Chondrocyte (in vitro differentiated cells): ENCODE measurements around the gene NENF. TPM values are rescaled to one million over a fixed set of nuclear protein-coding genes. Genes with fewer than 3 reads are reported as not detected.

Experiments
- DNase-seq: peaks from one replicate; pipeline ENCODE4 v3.0.0; 2021; ENCODE audit warnings: mixed read lengths, low spot score
- H3K27ac Mint-ChIP-seq: one replicate; pipeline ENCODE4 v1.8.0; 2021; ENCODE audit warnings: mild to moderate bottlenecking, moderate library complexity, mixed read lengths; ENCODE audit not compliant: unreplicated experiment
- H3K27me3 Mint-ChIP-seq: 2 replicates; pipeline ENCODE4 v1.8.0; 2021; ENCODE audit warnings: low read depth, mixed read lengths
- H3K36me3 Mint-ChIP-seq: 2 replicates; pipeline ENCODE4 v1.8.0; 2021; ENCODE audit warnings: low read depth, mixed read lengths
- H3K4me1 Mint-ChIP-seq: 2 replicates; pipeline ENCODE4 v1.8.0; 2021; ENCODE audit warnings: low read depth, mild to moderate bottlenecking, mixed read lengths
- H3K4me3 Mint-ChIP-seq: one replicate; pipeline ENCODE4 v1.8.0; 2021; ENCODE audit warnings: mild to moderate bottlenecking, moderate library complexity, mixed read lengths; ENCODE audit not compliant: unreplicated experiment
- H3K9me3 Mint-ChIP-seq: 2 replicates; pipeline ENCODE4 v1.8.0; 2021; ENCODE audit warnings: low read depth, mixed read lengths
- total RNA-seq: library from RNA; stranded (reverse); gene quantifications from 3 replicates; pipeline ENCODE4 v1.2.1, GENCODE V29; 2021
- TF ChIP-seq, protein P1 (sequence below): fragments of 200-600 bp; sonication (generic); IDR thresholded peaks from 2 replicates; pipeline ENCODE4 v1.5.0; 2021; ENCODE audit warnings: antibody characterized with exemption, mild to moderate bottlenecking, moderate library complexity

The NENF gene
- total RNA-seq, 1 donor from 2014 or later, result 48.6 TPM

DNA sequence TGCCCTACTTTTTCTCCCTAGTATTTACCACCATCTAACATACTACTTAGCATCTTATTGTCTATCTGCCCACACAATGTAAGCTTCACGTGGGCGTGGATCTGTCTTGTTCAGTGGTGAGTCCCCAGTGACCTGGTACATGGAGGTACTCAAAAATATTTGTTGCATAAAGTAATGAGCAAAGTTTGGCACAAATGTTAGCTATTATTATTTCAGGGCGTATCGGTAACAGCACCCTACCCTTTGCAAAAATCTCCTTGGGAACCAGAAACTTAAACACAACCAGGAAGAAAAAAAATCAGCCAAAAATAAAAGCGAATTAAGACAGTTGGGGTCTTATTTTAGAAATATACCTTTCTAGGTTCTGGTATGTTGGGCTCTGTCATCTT, 454 bp upstream of the NENF start:
- H3K27me3 Mint-ChIP-seq, result no peaks in the 10 kb centered on the region
- TF ChIP-seq, protein P1, sequence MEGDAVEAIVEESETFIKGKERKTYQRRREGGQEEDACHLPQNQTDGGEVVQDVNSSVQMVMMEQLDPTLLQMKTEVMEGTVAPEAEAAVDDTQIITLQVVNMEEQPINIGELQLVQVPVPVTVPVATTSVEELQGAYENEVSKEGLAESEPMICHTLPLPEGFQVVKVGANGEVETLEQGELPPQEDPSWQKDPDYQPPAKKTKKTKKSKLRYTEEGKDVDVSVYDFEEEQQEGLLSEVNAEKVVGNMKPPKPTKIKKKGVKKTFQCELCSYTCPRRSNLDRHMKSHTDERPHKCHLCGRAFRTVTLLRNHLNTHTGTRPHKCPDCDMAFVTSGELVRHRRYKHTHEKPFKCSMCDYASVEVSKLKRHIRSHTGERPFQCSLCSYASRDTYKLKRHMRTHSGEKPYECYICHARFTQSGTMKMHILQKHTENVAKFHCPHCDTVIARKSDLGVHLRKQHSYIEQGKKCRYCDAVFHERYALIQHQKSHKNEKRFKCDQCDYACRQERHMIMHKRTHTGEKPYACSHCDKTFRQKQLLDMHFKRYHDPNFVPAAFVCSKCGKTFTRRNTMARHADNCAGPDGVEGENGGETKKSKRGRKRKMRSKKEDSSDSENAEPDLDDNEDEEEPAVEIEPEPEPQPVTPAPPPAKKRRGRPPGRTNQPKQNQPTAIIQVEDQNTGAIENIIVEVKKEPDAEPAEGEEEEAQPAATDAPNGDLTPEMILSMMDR, result no peak
- no peak for DNase-seq
- no peaks in the 10 kb centered on the region for H3K36me3 Mint-ChIP-seq
- H3K9me3 Mint-ChIP-seq, result no peaks in the 10 kb centered on the region
- peaks cover 22% of the 10 kb centered on the region for H3K4me1 Mint-ChIP-seq
- peak overlapping the region; percentile 1 for H3K27ac Mint-ChIP-seq
- H3K4me3 Mint-ChIP-seq, result peak overlapping the region; percentile 71

DNA sequence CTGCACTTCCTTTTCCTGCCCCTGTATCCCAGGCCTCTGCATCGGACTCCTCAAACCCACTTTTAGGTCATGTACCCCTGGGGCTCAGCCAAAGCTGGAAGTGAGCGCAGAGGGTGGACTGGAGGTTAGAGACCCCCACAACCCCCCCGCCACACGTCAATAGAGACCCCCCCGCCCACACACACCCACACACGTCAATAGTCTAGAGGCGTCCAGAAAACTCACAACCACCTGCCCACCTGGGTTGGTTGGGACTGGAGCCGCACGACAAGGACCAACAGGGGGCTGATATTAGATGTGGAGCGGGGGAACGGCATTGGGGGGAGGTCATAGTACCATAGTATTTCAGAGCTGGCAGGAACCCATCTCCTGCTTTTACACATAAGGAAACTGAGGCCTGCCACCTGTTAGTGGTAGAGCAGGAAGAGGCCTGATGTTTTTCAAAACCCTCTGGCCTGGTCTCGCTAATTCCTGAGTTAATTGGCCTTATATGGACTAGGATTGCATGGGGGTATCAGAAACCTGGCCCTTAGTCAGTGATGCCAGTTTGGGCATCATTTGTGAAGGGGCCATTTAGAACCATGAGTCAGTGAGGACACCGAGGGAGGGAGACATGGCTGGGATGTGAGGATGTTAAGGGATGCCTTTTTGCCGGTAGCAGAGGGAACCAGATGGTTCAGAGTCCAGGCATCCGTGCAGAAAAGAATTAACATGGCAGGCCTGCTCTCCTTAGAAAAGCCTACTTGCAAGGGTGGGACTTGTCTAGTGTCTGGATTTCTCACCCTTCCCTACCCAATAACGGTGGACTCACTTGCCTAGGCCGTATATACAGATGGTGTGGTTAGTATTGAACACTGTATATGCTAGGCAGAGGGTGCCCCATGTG, 1.1 kb downstream of the NENF start:
- Mint-ChIP-seq H3K9me3 (no peaks in the 10 kb centered on the region), H3K4me1 (peaks cover 23% of the 10 kb centered on the region), H3K27ac (no peak overlapping the region), H3K27me3 (no peaks in the 10 kb centered on the region), H3K36me3 (no peaks in the 10 kb centered on the region), H3K4me3 (peak overlapping the region; percentile 74)
- no peak for DNase-seq
- TF ChIP-seq, protein P1, result no peak

DNA sequence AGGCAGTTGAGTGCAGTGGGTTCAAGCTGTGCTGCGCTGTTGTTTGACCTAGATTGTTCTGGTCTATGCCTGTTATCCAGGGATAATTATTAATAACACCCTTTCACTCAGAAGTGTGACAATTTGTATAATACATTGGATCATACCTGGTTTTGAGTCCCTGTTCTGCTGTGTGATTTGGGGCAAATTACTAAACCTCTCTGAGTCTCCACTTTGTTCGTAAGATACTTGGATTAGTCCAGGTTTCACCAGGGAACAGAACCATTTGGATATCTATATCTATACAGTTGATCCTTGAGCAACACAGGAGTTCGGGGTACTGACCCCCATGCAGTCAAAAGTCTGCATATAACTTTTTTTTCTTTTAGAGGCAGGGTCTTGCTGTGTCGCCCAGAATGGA, 2.3 kb downstream of the NENF start:
- Mint-ChIP-seq H3K4me3 (no peak overlapping the region), H3K9me3 (no peaks in the 10 kb centered on the region), H3K27ac (no peak overlapping the region), H3K36me3 (no peaks in the 10 kb centered on the region), H3K4me1 (peaks cover 26% of the 10 kb centered on the region), H3K27me3 (no peaks in the 10 kb centered on the region)
- no peak for DNase-seq
- TF ChIP-seq, protein P1, result no peak

DNA sequence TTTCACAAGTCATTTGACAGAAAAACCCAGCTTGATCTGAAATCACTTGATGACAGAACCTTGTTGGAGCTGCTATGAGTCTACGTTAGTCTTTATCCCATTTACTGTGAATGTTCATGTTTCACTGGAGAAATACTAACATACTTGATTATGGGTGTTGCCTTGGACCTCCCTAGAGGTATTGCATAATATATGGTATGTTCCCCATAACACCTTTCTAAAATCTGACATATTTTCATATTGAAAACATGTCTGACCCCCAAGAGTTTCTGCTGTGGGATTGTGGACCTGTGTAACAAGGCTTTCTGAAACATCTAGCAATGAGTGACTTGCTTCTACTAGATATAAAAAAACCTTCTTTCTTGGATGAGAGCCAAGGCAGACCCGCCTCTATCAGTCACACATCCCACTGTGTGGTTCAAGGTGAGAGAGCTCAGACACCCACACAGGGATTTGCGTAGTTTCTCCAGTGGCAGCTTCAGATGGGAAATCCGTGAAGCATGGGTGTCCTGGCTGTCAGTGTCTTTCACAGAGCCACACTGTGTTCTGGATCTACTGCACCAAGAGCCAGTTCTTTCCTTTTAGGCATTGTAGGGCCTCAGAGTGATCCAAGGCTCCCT, 4.6 kb downstream of the NENF start:
- DNase-seq, result no peak
- Mint-ChIP-seq H3K27me3 (no peaks in the 10 kb centered on the region), H3K4me1 (peaks cover 15% of the 10 kb centered on the region), H3K9me3 (no peaks in the 10 kb centered on the region), H3K27ac (no peak overlapping the region), H3K36me3 (no peaks in the 10 kb centered on the region), H3K4me3 (no peak overlapping the region)
- TF ChIP-seq, protein P1, result no peak

DNA sequence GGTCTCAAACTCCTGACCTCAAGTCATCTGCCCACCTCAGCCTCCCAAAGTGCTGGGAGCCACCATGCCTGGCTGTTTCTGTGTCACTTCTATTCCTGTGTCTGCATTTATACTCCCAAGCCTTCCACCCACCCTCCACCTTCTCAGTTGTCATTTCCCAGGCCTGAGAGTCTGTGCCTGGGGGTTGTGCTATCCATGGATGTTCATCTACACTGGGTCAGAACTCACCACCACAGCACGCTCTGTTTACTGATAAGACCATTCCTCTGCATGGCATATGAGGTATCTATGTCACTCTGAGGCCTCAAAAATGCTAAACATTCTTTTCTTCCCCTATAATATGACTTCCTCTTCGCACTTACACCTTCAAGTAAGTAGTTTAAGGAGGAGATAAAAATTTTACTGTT, 6.1 kb downstream of the NENF start:
- Mint-ChIP-seq H3K27ac (no peak overlapping the region), H3K4me3 (no peak overlapping the region), H3K36me3 (no peaks in the 10 kb centered on the region), H3K4me1 (peaks cover 7% of the 10 kb centered on the region), H3K9me3 (no peaks in the 10 kb centered on the region), H3K27me3 (no peaks in the 10 kb centered on the region)
- TF ChIP-seq, protein P1, result no peak
- DNase-seq, result no peak
